ENCODE data around the gene DIO3.

The DIO3 gene

GRCh38 chr14:101561145-101561896, at the start of gene DIO3:
DIO3 (plus strand) TSS chr14:101561495.
- DNase-seq = no peak

- no peak for DNase-seq
Observed at GRCh38 chr14:101511620-101512375, 49.5 kb upstream of the DIO3 start.

DNA sequence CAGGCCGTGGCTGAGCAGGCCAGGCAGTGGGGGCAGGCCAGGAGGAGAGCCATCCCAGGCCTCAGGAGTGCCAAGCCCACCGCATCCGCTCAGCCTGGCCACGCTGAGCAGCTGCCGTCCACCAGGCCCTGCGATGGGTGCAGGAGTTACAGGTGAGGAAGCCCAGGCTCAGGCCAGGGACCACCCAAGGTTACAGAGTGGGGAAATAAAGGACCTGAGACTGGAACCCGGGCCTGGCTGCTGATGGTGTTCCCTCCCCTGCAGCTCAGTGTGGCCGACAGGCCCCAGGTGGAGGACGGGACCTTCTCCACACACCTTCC, 49.0 kb upstream of the DIO3 start:
- no peak for DNase-seq

DNA sequence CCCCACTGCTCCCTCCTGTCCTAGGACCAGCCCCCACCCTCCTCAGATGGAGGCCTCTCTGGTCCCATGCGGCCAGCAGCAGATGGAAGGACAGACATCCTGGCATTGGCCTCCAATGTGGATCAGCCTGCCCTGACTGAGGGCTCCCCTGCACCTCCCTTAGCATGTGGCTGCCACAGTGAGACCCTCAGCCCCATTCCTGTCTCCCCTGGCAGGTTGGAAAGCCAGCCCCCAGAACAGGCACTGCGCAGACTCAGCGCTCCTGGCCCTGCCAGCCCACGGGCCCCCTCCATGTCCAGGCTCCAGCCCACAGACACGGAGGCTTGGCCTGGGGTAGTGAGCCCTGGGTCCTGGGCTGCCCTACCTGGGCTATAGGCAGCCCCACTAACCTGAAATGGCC, 47.2 kb upstream of the DIO3 start:
- no peak for DNase-seq

DNA sequence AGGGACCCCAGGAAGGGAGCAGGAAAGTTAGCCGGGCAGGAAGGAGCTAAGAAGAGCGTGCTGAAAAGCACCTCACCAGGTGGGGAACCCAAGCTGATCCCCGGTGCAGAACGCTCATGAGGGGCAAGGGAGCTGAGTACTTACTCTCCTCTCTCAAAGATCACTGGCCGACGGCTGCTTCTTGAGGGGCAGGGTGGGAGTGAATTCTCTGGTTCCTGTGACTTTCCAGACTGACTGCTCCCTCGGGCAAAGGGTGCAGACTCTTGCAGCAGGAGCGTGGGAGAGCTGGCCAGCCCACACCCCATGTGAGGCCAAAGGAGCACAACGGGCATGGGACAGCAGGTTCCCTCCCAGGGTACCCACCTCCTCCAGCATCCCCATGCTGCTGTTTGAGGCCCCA, 44.9 kb upstream of the DIO3 start:
- DNase-seq = no peak

DNA sequence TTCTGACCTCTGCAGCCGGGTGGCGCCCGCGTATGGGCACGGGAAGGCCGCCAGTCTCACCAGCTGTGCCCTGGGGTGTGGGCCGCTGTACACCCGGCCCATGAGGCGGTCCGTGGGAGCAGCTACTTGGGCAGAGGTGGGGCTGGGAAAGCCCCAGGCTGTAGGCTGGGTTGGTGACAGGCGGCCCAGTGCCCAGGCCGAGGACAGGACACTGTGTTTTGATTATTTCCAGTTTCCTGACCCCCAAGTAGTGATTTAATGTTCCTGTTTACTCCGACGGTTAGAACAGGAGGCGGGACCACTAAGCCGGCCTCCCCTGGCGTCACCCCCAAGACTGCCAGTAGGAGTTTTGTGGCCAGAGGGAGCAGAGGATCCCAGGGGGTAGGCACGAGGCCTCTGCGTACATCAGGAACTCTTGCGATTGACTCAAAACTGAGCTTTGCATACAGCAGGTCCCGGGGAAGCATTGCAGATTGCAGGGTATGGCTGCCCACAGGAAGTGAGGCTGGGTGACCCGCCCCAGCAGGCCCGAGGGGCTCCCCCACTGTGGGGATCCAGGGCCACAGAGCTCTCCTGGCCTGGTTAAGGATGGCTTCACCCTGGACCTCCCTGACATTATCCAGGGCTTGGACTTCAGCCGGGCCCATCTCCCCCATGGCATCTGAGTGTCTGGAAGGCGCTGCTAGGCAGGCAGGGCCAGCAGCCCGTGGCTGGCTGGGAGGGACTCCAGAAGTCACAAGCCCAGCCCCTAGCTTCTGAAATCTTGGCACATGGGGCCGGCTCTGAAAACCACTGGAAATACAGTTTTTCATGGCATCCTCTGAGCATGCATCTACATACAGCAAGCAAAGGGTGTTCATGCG, 42.5 kb upstream of the DIO3 start:
- no peak for DNase-seq

- no peak for DNase-seq
Observed at GRCh38 chr14:101520621-101521472, 40.4 kb upstream of the DIO3 start.

GRCh38 chr14:101521473-101521915, 39.8 kb upstream of the DIO3 start:
- DNase-seq = no peak

- no peak for DNase-seq
Observed at GRCh38 chr14:101521978-101522377, 39.3 kb upstream of the DIO3 start.

DNA sequence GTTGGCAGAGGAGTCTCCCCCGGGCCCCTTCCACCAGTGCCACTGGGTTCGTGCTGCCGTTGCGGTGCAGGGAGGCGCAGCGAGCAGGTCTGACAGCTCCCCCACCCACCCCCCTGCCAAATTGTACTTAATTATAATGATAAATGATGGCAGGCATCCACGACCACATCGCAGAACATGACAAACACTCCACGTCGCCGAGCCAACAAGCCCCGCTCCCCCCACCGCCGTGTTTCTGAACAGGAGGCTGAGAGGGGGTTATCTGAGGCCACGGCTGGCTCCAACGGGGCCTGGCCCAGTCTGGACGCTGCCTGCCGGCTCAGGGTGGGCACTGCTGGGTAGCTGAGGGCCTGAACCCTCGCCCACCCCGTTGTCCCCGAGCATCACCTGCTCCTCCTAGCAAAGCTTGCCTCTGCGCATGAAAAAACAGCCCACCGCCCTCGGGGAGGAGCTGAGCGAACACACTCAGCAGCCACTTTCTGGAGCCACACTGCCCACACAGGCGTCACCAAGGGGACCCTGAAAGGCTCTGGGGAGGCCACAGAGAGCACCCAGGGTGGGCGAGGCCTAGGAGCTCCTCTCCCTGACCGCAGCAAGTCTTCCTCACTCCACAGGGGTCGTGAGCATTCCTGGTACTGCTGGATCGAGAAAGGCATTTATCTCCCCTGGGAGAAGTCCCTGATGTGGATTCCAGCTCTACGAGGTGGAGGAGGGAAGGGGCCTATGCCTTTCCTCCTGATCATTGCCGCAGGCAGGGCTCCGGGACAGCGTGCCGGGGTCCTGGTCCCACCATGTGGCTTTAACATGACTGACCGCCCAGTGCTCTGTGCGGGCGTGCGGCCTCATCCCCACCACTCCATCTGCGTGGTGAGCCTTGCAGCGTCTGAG, 35.4 kb upstream of the DIO3 start:
- DNase-seq = no peak

- DNase-seq = no peak
Observed at GRCh38 chr14:101527987-101528386, 33.3 kb upstream of the DIO3 start.

- no peak for DNase-seq
Observed at GRCh38 chr14:101529079-101529478, 32.2 kb upstream of the DIO3 start.

GRCh38 chr14:101534198-101534597, 27.1 kb upstream of the DIO3 start:
- DNase-seq = no peak

GRCh38 chr14:101535232-101535631, 26.1 kb upstream of the DIO3 start:
- no peak for DNase-seq

DNA sequence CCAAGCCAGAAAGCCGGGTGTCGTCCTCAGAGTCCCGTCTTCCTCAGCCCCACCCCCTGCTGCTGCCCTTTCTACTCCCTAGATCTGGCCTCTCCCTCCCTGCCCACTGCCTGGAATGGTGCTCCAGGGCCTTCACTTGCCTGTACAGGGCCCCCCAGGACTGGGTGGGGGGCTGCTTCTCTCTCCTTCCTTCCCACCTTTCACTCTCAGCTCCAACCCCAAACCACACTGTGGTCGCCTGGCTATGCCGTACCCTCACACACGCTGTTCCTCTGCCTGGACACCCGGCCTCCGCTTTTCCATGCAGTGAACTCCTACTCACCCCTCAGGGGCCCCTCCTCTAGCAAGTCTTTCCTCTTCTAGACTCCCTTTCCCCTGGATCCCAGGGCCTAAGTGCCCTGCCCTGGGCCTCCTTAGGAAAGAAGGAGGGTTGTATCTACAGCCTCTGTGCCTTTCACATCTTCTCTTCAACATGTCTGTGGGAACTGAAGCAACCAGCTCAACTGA, 25.5 kb upstream of the DIO3 start:
- DNase-seq = no peak

- no peak for DNase-seq
Observed at GRCh38 chr14:101537286-101537685, 24.0 kb upstream of the DIO3 start.

GRCh38 chr14:101538878-101539277, 22.4 kb upstream of the DIO3 start:
- DNase-seq = no peak

- no peak for DNase-seq
Observed at GRCh38 chr14:101539880-101540279, 21.4 kb upstream of the DIO3 start.

DNA sequence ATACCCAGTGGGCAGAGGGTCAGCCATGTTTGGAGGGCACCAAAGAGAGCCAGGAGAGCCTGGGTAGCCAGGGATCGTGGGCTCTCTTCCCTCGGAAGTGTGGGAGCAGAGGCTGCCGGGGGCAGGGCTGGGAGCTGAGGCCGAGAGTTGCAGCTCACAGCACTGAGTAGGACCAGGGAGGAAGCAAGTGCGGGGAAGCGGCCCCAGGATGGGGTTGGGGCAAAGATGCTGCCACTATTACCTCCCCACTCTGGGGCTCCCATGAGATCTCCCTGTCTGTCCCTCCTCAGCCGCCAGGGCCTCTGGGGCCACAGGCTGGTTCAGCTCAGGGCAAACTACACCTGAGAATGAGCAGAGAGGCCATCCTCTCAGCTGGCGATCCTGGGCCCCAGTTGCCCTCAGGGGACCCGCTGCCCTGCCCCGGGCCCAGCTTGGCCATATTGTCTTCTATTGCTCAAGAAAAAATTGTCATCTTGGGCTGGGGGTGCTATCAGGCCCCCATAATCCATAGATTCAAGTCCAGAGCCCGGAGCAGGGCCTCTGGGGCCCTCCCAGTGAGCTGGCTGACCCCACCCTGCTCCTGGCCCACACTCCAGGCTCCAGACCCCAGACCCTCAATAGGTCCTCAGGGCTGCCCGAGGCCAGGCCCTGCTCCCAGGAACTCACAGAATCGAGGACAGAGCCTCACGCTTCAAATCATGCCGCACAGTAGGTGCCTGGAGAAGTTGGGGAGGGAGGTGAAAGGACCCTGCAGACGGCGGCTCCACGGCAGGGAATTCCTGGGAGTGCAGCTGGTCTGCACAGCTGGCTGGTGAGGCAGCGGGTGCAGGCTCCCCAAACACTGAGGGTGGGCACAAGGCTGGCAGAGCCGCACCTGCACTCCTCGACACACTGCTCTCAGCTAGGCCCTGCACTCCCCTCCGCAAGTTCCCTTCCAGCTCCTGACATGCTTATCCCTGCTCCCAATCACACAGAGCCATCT, 20.5 kb upstream of the DIO3 start:
- no peak for DNase-seq

DNA sequence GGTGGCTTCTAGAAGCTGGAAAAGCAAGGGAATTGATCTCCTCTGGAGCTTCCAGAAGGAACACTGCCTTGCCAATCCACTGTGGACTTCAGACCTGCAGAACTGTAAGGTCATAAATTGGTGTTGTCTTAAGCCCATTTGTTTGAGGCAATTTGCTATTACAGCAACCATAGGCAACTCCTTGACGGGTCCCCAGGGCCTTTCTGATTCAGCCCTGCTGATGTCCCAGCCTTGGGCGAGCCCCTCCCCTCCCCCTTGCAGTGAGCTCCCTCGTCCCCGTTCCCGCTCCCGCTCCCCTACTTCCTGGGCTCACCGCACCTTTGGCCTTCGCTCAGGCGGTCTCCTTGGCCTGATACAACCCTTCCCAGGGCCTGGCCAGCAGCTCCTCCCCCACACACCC, 18.9 kb upstream of the DIO3 start:
- DNase-seq = no peak
